Astrocyte (in vitro differentiated cells and primary cell): ENCODE results near the gene BABAM1. TPM values are rescaled to one million over a fixed set of nuclear protein-coding genes. Genes with fewer than 3 reads are reported as not detected.

Experiments used
- DNase-seq: peaks from one replicate; pipeline ENCODE4 v3.0.0-alpha.2; 2010; ENCODE audit warnings: low read depth
- FAIRE-seq: peaks from 2 replicates; lab custom pipeline; 2011; peaks lifted over from hg19 to GRCh38; lab: Jason Lieb, UNC
- H2AFZ ChIP-seq: 2 replicates; pipeline ENCODE4 v1.6.0; 2012; ENCODE audit warnings: low read depth, low read length, inconsistent platforms
- H3K27ac ChIP-seq: 2 replicates; pipeline ENCODE4 v1.5.1; 2011; ENCODE audit warnings: low read depth, low read length, inconsistent platforms
- H3K27me3 ChIP-seq: 2 replicates; pipeline ENCODE4 v1.6.0; 2011; ENCODE audit warnings: low read length, inconsistent platforms; ENCODE audit not compliant: insufficient read depth
- H3K36me3 ChIP-seq: 2 replicates; pipeline ENCODE4 v1.5.1; 2011; ENCODE audit warnings: low read length, inconsistent platforms; ENCODE audit not compliant: insufficient read depth
- H3K4me1 ChIP-seq: 2 replicates; pipeline ENCODE4 v1.5.1; 2011; ENCODE audit warnings: low read length, inconsistent platforms; ENCODE audit not compliant: insufficient read depth
- H3K4me2 ChIP-seq: 2 replicates; pipeline ENCODE4 v1.6.0; 2012; ENCODE audit warnings: low read length, inconsistent platforms
- H3K4me3 ChIP-seq: 2 replicates; pipeline ENCODE4 v1.5.1; 2011; ENCODE audit warnings: low read depth, mild to moderate bottlenecking, low read length, inconsistent platforms; ENCODE audit not compliant: insufficient read depth
- H3K79me2 ChIP-seq: 2 replicates; pipeline ENCODE4 v1.6.0; 2012; ENCODE audit warnings: mild to moderate bottlenecking, low read length, inconsistent platforms; ENCODE audit not compliant: insufficient read depth
- H3K9ac ChIP-seq: 2 replicates; pipeline ENCODE4 v1.6.0; 2012; ENCODE audit warnings: mild to moderate bottlenecking, low read length, inconsistent platforms
- H3K9me3 ChIP-seq: 2 replicates; pipeline ENCODE4 v1.5.1; 2012; ENCODE audit warnings: low read depth, mild to moderate bottlenecking, low read length, inconsistent platforms; ENCODE audit not compliant: insufficient read depth
- H4K20me1 ChIP-seq: 2 replicates; pipeline ENCODE4 v1.6.0; 2012; ENCODE audit warnings: low read length, inconsistent platforms; ENCODE audit not compliant: insufficient read depth
- H3K27ac Mint-ChIP-seq: one replicate; pipeline ENCODE4 v1.8.0; 2021; ENCODE audit warnings: mild to moderate bottlenecking, mixed read lengths; ENCODE audit not compliant: unreplicated experiment
- H3K27me3 Mint-ChIP-seq: one replicate; pipeline ENCODE4 v1.8.0; 2021; ENCODE audit warnings: low read depth, mixed read lengths; ENCODE audit not compliant: unreplicated experiment
- H3K36me3 Mint-ChIP-seq: one replicate; pipeline ENCODE4 v1.8.0; 2021; ENCODE audit warnings: low read depth, mixed read lengths; ENCODE audit not compliant: unreplicated experiment
- H3K4me1 Mint-ChIP-seq: one replicate; pipeline ENCODE4 v1.8.0; 2021; ENCODE audit warnings: low read depth, mixed read lengths; ENCODE audit not compliant: unreplicated experiment
- H3K4me3 Mint-ChIP-seq: one replicate; pipeline ENCODE4 v1.8.0; 2021; ENCODE audit warnings: mild to moderate bottlenecking, moderate library complexity, mixed read lengths; ENCODE audit not compliant: unreplicated experiment
- H3K9me3 Mint-ChIP-seq: one replicate; pipeline ENCODE4 v1.8.0; 2021; ENCODE audit warnings: mild to moderate bottlenecking, mixed read lengths; ENCODE audit not compliant: unreplicated experiment
- EZH2 ChIP-seq: IDR thresholded peaks from 2 replicates; pipeline ENCODE4 v1.6.1; 2012; ENCODE audit warnings: mild to moderate bottlenecking, low read length, inconsistent platforms; ENCODE audit not compliant: insufficient read depth
- total RNA-seq: library from RNA; stranded (reverse); gene quantifications from 2 replicates; pipeline ENCODE4 v1.2.1, GENCODE V29; 2021
- TF ChIP-seq, protein P1 (sequence below): IDR thresholded peaks from 2 replicates; pipeline ENCODE4 v1.5.1; 2011; ENCODE audit warnings: low read depth, mild to moderate bottlenecking, inconsistent platforms, low read length, moderate library complexity; ENCODE audit not compliant: insufficient read depth

BABAM1 gene
- total RNA-seq, 1 donor from 2014 or later = 112 TPM

DNA sequence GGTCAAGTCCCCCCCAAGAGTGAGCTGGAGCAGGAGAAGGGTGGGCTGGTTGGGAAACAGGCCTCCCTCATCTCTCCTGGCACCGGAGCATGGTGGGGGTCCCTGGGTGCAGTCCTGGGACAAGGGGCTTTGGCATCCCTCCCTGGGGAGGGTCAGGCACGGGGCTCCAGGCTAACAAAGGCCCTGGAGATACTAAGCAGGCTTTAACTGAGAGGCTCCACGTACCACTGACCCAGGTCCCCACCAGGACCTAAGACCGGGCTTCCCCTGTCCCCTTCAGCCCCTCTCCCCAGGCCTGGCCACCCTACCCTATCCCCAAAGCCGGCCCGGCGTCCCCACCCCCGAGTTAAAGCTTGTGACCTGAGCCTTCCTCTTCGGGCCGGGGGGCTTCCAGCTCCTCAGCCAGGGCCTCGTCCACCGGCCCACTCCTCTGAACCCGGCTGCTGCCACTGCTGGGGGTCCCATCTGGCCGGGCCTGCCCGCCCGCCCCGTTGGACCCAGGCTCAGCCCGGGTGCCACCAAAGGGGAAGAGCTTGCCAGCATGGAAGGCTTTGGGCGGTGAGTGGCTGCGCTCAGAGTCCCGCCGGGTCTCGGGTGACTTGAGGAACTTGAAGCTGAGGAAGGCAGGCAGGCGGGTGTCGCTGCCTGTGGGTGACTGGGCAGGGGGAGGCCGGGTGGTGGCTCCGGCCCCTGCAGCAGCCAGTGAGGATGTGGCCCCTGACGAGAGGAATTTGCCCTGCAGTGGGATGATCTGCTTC is 57.3 kb downstream of the BABAM1 start:
- no peak for DNase-seq
- Histone ChIP-seq H3K36me3 (no peaks in the 10 kb centered on the region), H3K9me3 (no peaks in the 10 kb centered on the region), H3K4me3 (no peak overlapping the region), H3K4me1 (peaks cover 3% of the 10 kb centered on the region), H3K79me2 (no peaks in the 10 kb centered on the region), H2AFZ (no peak overlapping the region), H3K27ac (no peak overlapping the region), H4K20me1 (peaks cover 13% of the 10 kb centered on the region), H3K4me2 (no peak overlapping the region), H3K27me3 (no peaks in the 10 kb centered on the region), H3K9ac (no peak overlapping the region)
- Mint-ChIP-seq H3K27ac (no peak overlapping the region), H3K4me1 (peaks cover 6% of the 10 kb centered on the region), H3K9me3 (no peaks in the 10 kb centered on the region), H3K36me3 (peaks cover 10% of the 10 kb centered on the region), H3K27me3 (peaks cover 2% of the 10 kb centered on the region), H3K4me3 (no peak overlapping the region)
- no peak for TF ChIP-seq EZH2
- TF ChIP-seq, protein P1, sequence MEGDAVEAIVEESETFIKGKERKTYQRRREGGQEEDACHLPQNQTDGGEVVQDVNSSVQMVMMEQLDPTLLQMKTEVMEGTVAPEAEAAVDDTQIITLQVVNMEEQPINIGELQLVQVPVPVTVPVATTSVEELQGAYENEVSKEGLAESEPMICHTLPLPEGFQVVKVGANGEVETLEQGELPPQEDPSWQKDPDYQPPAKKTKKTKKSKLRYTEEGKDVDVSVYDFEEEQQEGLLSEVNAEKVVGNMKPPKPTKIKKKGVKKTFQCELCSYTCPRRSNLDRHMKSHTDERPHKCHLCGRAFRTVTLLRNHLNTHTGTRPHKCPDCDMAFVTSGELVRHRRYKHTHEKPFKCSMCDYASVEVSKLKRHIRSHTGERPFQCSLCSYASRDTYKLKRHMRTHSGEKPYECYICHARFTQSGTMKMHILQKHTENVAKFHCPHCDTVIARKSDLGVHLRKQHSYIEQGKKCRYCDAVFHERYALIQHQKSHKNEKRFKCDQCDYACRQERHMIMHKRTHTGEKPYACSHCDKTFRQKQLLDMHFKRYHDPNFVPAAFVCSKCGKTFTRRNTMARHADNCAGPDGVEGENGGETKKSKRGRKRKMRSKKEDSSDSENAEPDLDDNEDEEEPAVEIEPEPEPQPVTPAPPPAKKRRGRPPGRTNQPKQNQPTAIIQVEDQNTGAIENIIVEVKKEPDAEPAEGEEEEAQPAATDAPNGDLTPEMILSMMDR = no peak
- FAIRE-seq = no peak

DNA sequence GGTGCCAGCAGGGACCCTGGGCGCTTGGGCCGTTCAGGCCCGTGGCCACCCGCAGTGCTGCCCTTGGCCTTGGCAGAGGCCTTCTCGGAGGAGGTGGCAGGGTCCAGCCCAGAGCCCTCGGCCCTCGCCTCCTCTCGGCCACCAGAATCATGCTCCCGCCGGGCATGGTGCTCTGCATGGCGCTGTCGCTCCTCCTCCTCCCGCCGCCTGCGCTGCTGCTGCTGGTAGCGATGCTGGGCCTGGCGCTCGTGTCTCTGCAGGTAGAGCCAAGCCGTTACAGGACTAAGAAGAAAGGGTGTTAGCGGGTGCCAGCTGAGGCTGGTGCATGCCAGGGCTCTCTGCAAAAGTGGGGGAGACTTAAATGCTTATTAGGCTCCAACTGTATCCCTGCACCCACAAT is 57.9 kb downstream of the BABAM1 start:
- FAIRE-seq (no peak), DNase-seq (no peak)
- H3K27me3 ChIP-seq = no peaks in the 10 kb centered on the region
- H2AFZ ChIP-seq = no peak overlapping the region
- H3K27ac ChIP-seq = no peak overlapping the region
- H3K27ac Mint-ChIP-seq = no peak overlapping the region
- H4K20me1 ChIP-seq = peaks cover 13% of the 10 kb centered on the region
- no peak overlapping the region for H3K4me3 Mint-ChIP-seq
- H3K4me3 ChIP-seq = no peak overlapping the region
- no peak overlapping the region for H3K9ac ChIP-seq
- H3K27me3 Mint-ChIP-seq = peaks cover 2% of the 10 kb centered on the region
- H3K9me3 Mint-ChIP-seq = no peaks in the 10 kb centered on the region
- H3K36me3 Mint-ChIP-seq = peaks cover 5% of the 10 kb centered on the region
- no peak overlapping the region for H3K4me2 ChIP-seq
- TF ChIP-seq, protein P1 = no peak
- TF ChIP-seq EZH2 = no peak
- H3K79me2 ChIP-seq = no peaks in the 10 kb centered on the region
- H3K4me1 ChIP-seq = peaks cover 3% of the 10 kb centered on the region
- no peaks in the 10 kb centered on the region for H3K9me3 ChIP-seq
- no peaks in the 10 kb centered on the region for H3K36me3 ChIP-seq
- peaks cover 6% of the 10 kb centered on the region for H3K4me1 Mint-ChIP-seq
